GM19467 (cell line): ENCODE results near the gene JPH2.

ENCODE experiments used
- ATAC-seq: cut with Tn5 transposase; IDR thresholded peaks from one replicate; pipeline ENCODE4 v1.9.1; 2021; ENCODE audit warnings: mild to moderate bottlenecking, moderate library complexity; ENCODE audit not compliant: unreplicated experiment

Gene JPH2

GRCh38 chr20:44080646-44081267 is 106.2 kb downstream of the JPH2 start:
- peak; percentile 81 for ATAC-seq

- no peak for ATAC-seq
Measured at GRCh38 chr20:44080064-44080463, 106.9 kb downstream of the JPH2 start.

- no peak for ATAC-seq
Measured at GRCh38 chr20:44079291-44079690, 107.7 kb downstream of the JPH2 start.

GRCh38 chr20:44075950-44076232 is 111.1 kb downstream of the JPH2 start:
- no peak for ATAC-seq

GRCh38 chr20:44075191-44075949 is 111.6 kb downstream of the JPH2 start:
- ATAC-seq = no peak

- ATAC-seq = no peak
Measured at GRCh38 chr20:44074252-44075151, 112.5 kb downstream of the JPH2 start.

- ATAC-seq = no peak
Measured at GRCh38 chr20:44073675-44074071, 113.3 kb downstream of the JPH2 start.

- ATAC-seq = no peak
Measured at GRCh38 chr20:44073011-44073674, 113.8 kb downstream of the JPH2 start.

- ATAC-seq = no peak
Measured at GRCh38 chr20:44072384-44072783, 114.6 kb downstream of the JPH2 start.

- no peak for ATAC-seq
Measured at GRCh38 chr20:44071526-44072111, 115.4 kb downstream of the JPH2 start.

GRCh38 chr20:44071057-44071456 is 115.9 kb downstream of the JPH2 start:
- no peak for ATAC-seq

- no peak for ATAC-seq
Measured at GRCh38 chr20:44070139-44070900, 116.7 kb downstream of the JPH2 start.

- ATAC-seq = no peak
Measured at GRCh38 chr20:44069203-44070011, 117.6 kb downstream of the JPH2 start.

- ATAC-seq = no peak
Measured at GRCh38 chr20:44068316-44069201, 118.4 kb downstream of the JPH2 start.

GRCh38 chr20:44067650-44068081 is 119.3 kb downstream of the JPH2 start:
- no peak for ATAC-seq

- no peak for ATAC-seq
Measured at GRCh38 chr20:44066645-44067606, 120.1 kb downstream of the JPH2 start.
